ENCODE data around the gene SAMD1. TPM values are rescaled to one million over a fixed set of nuclear protein-coding genes. Genes with fewer than 3 reads are reported as not detected.

SAMD1 gene
- total RNA-seq, 4 donors from 2014 or later = 23.2 to 61.1 (median 33.2) TPM

GRCh38 chr19:14112809-14113385 lies 22.3 kb upstream of the SAMD1 start:
- H3K4me3 ChIP-seq (ENCODE audit: low read depth, poor library complexity, severe bottlenecking) = no peak overlapping the region
- no peak for DNase-seq (ENCODE audit: low spot score in 2 of 2)
- TF ChIP-seq CTCF (IDR thresholded peaks at IDR 0.05) (no peak), POLR2A (IDR thresholded peaks at IDR 0.05) (no peak)
- WGBS, 2 donors = 38% methylated on average over 12 of the region's 12 CpGs
- intact Hi-C loops (cut with DNase I; ENCODE audit: low total_unique reads) = no loop called here

DNA sequence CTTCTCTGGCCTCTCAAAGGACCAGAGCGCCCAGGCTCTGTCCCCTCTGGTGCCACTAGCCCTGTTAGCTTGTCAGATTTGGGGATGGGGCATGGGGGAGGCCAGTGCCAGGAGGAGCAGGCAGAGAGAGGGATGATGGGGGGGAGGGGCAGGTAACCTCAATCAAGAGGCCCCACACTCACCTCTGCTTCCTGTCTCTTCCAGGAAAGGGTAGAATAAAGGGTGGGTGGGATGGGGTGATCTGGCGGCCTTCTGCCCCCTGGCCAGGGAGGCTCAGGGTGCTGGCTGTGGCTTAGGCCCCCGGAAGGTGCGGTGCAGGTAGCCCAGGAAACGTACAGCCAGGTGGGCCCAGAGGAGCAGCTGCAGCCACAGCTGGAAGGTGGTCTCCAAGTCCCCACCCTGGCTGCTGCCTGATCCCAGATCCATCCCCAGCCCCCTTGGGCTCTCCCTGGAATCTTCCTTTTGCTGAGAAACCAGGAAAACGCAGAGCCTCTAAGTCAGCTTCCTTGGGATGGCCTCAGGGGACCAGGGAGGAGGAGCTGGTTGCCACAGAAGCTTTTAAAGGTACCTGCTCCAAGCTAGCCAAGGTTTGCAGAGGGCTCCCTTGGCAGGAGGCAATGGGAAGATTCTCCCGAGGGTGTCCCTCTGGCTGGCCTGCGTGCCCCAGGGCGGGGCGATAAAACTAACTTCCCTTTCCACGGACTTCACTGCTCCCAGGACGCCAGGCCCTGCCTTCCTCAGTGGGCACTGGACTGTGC lies 21.7 kb upstream of the SAMD1 start:
- DNase-seq (ENCODE audit: low spot score in 2 of 2) = peak in 1 of 2 donors; percentile 88
- TF ChIP-seq CTCF (IDR thresholded peaks at IDR 0.05) = no peak
- TF ChIP-seq POLR2A (IDR thresholded peaks at IDR 0.05) = no peak
- intact Hi-C loops (cut with DNase I; ENCODE audit: low total_unique reads) = no loop called here
- no peak overlapping the region for H3K4me3 ChIP-seq (ENCODE audit: low read depth, poor library complexity, severe bottlenecking)
- WGBS, 2 donors = 47 to 62% methylated on average over 11 to 12 of the region's 12 CpGs

GRCh38 chr19:14111486-14111885 lies 20.9 kb upstream of the SAMD1 start:
- no peak overlapping the region for H3K4me3 ChIP-seq (ENCODE audit: low read depth, poor library complexity, severe bottlenecking)
- DNase-seq (ENCODE audit: low spot score in 2 of 2) = no peak
- WGBS, 2 donors = 90 to 100% methylated on average over 1 of the region's 1 CpG
- intact Hi-C loops (cut with DNase I; ENCODE audit: low total_unique reads) = no loop called here
- TF ChIP-seq POLR2A (IDR thresholded peaks at IDR 0.05) (no peak), CTCF (IDR thresholded peaks at IDR 0.05) (no peak)

GRCh38 chr19:14110650-14111049 lies 20.1 kb upstream of the SAMD1 start:
- no peak overlapping the region for H3K4me3 ChIP-seq (ENCODE audit: low read depth, poor library complexity, severe bottlenecking)
- 51 to 80% methylated on average over 2 of the region's 2 CpGs for WGBS, 2 donors
- no peak for DNase-seq (ENCODE audit: low spot score in 2 of 2)
- intact Hi-C loops (cut with DNase I; ENCODE audit: low total_unique reads) = no loop called here
- TF ChIP-seq POLR2A (IDR thresholded peaks at IDR 0.05) = no peak
- TF ChIP-seq CTCF (IDR thresholded peaks at IDR 0.05) = no peak

- intact Hi-C loops (cut with DNase I; ENCODE audit: low total_unique reads) = no loop called here
- H3K4me3 ChIP-seq (ENCODE audit: low read depth, poor library complexity, severe bottlenecking) = no peak overlapping the region
- TF ChIP-seq CTCF (IDR thresholded peaks at IDR 0.05) (no peak), POLR2A (IDR thresholded peaks at IDR 0.05) (no peak)
- DNase-seq (ENCODE audit: low spot score in 2 of 2) = no peak
- 79 to 85% methylated on average over 23 of the region's 23 CpGs for WGBS, 2 donors
Measured at GRCh38 chr19:14107581-14108461, 17.3 kb upstream of the SAMD1 start.

All from lower leg skin (tissue), 4 donors.